ENCODE measurements around the gene POLR1G. TPM values are rescaled to one million over a fixed set of nuclear protein-coding genes. Genes with fewer than 3 reads are reported as not detected.
"Not testable (repeated sequence)": the region's sequence is repeated elsewhere in the genome, so short reads cannot be mapped to it uniquely, and the experiment has no call there.

The POLR1G gene
- total RNA-seq, 4 donors from 2014 or later: 2.9 to 8.7 (median 6.0) TPM

GRCh38 chr19:45403781-45404556 is 2.5 kb upstream of the POLR1G start:
- peak overlapping the region in 3 of 4 donors; percentile 85 to 92 (median 91) for H3K27ac ChIP-seq (replicated peaks in 1 of 4)
- no peaks in the 10 kb centered on the region for H3K9me3 ChIP-seq
- intact Hi-C loops (cut with DNase I): no loop called here
- 47% methylated on average over 13 of the region's 25 CpGs for WGBS
- H3K27me3 ChIP-seq: peaks cover 0 to 22% (median 10%) of the 10 kb centered on the region in 4 donors
- no peak for DNase-seq (ENCODE audit: extremely low spot score)
- TF ChIP-seq POLR2AphosphoS5 (IDR thresholded peaks at IDR 0.05) (no peak), CTCF (IDR thresholded peaks at IDR 0.05) (peak in 1 of 3 experiments; percentile 23)
- H3K4me3 ChIP-seq: peak overlapping the region; percentile 57 to 72 (median 68)
- peaks cover 0 to 4% (median under 1%) of the 10 kb centered on the region in 4 donors for H3K36me3 ChIP-seq
- H3K4me1 ChIP-seq: peaks cover 42 to 52% (median 48%) of the 10 kb centered on the region in 4 donors

GRCh38 chr19:45404557-45405434 is 1.6 kb upstream of the POLR1G start, which contains the start of gene PPP1R13L:
TSS of gene PPP1R13L (minus strand) at chr19:45405069. CDS start at chr19:45398318, 6,751 bp downstream.
- Histone ChIP-seq H3K36me3 (peaks cover 0 to 4% (median 2%) of the 10 kb centered on the region in 4 donors), H3K9me3 (no peaks in the 10 kb centered on the region), H3K4me1 (peaks cover 35 to 50% (median 45%) of the 10 kb centered on the region in 4 donors), H3K27me3 (peaks cover 0 to 21% (median 10%) of the 10 kb centered on the region in 4 donors), H3K27ac (replicated peaks in 1 of 4) (peak within 1 kb of the TSS; percentile 85 to 93 (median 92)), H3K4me3 (peak within 1 kb of the TSS; percentile 57 to 72 (median 68))
- TF ChIP-seq EP300 (IDR thresholded peaks at IDR 0.05) (no peak), CTCF (IDR thresholded peaks at IDR 0.05) (no peak), POLR2AphosphoS5 (IDR thresholded peaks at IDR 0.05) (peak in 1 of 2 donors; percentile 64), POLR2A (IDR thresholded peaks at IDR 0.05; ENCODE audit: low read depth) (no peak)
- DNase-seq (ENCODE audit: extremely low spot score): no peak
- WGBS: 7% methylated on average over 41 of the region's 46 CpGs
- intact Hi-C loops (cut with DNase I): no loop called here

- Histone ChIP-seq H3K36me3 (peaks cover 0 to 4% (median 2%) of the 10 kb centered on the region in 4 donors), H3K27me3 (peaks cover 0 to 21% (median 10%) of the 10 kb centered on the region in 4 donors), H3K9me3 (no peaks in the 10 kb centered on the region), H3K27ac (replicated peaks in 1 of 4) (peak overlapping the region; percentile 85 to 93 (median 92)), H3K4me1 (peaks cover 31 to 50% (median 45%) of the 10 kb centered on the region in 4 donors), H3K4me3 (peak overlapping the region; percentile 57 to 72 (median 68))
- peak; percentile 97 for DNase-seq (ENCODE audit: extremely low spot score)
- WGBS: under 1% methylated on average over 25 of the region's 48 CpGs
- TF ChIP-seq POLR2AphosphoS5 (IDR thresholded peaks at IDR 0.05) (peak; percentile 47 to 53), CTCF (IDR thresholded peaks at IDR 0.05) (peak in 1 of 3 experiments; percentile 15), EP300 (IDR thresholded peaks at IDR 0.05) (no peak), POLR2A (IDR thresholded peaks at IDR 0.05; ENCODE audit: low read depth) (peak; percentile 7)
- intact Hi-C loops (cut with DNase I): no loop called here
These were observed 814 bp upstream of the POLR1G start for GRCh38 chr19:45405435-45406225.

GRCh38 chr19:45407091-45407375 is 589 bp downstream of the POLR1G start:
- H3K36me3 ChIP-seq: peaks cover 0 to 18% (median 3%) of the 10 kb centered on the region in 4 donors
- no peaks in the 10 kb centered on the region for H3K9me3 ChIP-seq
- intact Hi-C loops (cut with DNase I): no loop called here
- no peak for TF ChIP-seq CTCF (IDR thresholded peaks at IDR 0.05)
- TF ChIP-seq POLR2AphosphoS5 (IDR thresholded peaks at IDR 0.05): no peak
- TF ChIP-seq EP300 (IDR thresholded peaks at IDR 0.05): no peak
- no peak for TF ChIP-seq POLR2A (IDR thresholded peaks at IDR 0.05; ENCODE audit: low read depth)
- no peak for DNase-seq (ENCODE audit: extremely low spot score)
- peak overlapping the region in 1 of 4 donors; percentile 92 for H3K27ac ChIP-seq (replicated peaks in 1 of 4)
- peaks cover 0 to 21% (median 10%) of the 10 kb centered on the region in 4 donors for H3K27me3 ChIP-seq
- H3K4me3 ChIP-seq: peak overlapping the region; percentile 57 to 72 (median 68)
- H3K4me1 ChIP-seq: peaks cover 28 to 50% (median 45%) of the 10 kb centered on the region in 4 donors
- WGBS: 7% methylated on average over 10 of the region's 10 CpGs

GRCh38 chr19:45407585-45407984 is 1.1 kb downstream of the POLR1G start:
- intact Hi-C loops (cut with DNase I); DNase-seq (ENCODE audit: extremely low spot score); H3K27ac ChIP-seq (replicated peaks in 1 of 4); H3K9me3 ChIP-seq; H3K4me3 ChIP-seq: not testable (repeated sequence)
- peaks cover 0 to 23% (median 7%) of the 10 kb centered on the region in 4 donors for H3K36me3 ChIP-seq
- peaks cover 0 to 21% (median 9%) of the 10 kb centered on the region in 4 donors for H3K27me3 ChIP-seq
- H3K4me1 ChIP-seq: peaks cover 25 to 45% (median 40%) of the 10 kb centered on the region in 4 donors
- WGBS: 79% methylated on average over 5 of the region's 5 CpGs
